GM13977 (cell line): Measurements from ENCODE around the gene POLN.
A peak's percentile ranks its signal among the peaks of the same experiment; 100 is the strongest.
"Not testable (repeated sequence)": the region's sequence is repeated elsewhere in the genome, so short reads cannot be mapped to it uniquely, and the experiment has no call there.

Experiments
- DNase-seq: peaks from one replicate; pipeline ENCODE4 v3.0.0; 2012; ENCODE audit warnings: low spot score
- in situ Hi-C: fragments of 300-500 bp; cut with MboI; formaldehyde crosslinking; loops from one replicate; pipeline ENCODE4 v1.12.0; 2022; ENCODE audit warnings: low sequenced_read_pairs, low pct_unique_long_range_greater_than_20kb, mixed read lengths, inconsistent platforms; ENCODE audit not compliant: unreplicated experiment
- TF ChIP-seq, protein P1 (sequence below): IDR thresholded peaks from 2 replicates; pipeline ENCODE4 v1.5.1; 2012; ENCODE audit warnings: mild to moderate bottlenecking, control low read depth; ENCODE audit not compliant: insufficient read depth; ENCODE audit errors: extremely low read depth, missing control alignments

Gene POLN

DNA sequence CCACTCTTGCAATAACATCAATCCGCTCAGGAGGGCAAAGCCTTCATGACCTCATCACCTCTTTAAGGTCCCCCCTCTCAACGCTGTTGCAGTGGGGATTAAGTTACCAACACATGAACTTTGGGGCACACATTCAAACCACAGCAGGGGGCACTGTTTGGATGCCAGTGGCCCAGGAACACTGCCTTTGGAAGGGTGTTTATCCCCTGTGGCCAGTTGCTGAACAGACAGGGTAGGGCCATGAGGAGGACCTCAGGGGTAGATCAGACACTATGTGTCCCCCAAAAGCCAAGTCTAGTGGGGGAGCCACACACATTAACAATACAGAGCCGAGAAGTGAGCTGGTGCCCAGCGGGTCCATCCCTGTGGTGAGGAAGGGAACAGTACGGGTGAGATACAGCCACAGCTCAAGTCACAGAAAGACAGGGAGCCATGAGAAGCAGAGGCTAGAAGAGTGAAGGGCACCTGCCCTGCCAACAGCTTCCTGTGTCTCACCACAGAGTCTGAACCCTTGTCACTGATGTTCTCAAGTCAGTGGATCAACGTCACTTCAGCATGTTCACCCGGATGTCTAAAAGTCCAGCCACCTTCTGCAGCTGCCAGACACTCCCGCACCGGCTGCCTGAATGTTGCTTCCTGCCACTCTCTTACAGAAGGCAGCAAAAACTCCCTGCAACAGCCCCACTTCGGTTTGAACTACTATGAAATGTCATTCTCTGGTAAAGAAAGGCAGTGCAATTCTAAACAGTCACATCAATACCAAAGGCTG, 39.8 kb upstream of the POLN start:
- in situ Hi-C loops: no loop called here
- DNase-seq: peak; percentile 75
- TF ChIP-seq, protein P1, sequence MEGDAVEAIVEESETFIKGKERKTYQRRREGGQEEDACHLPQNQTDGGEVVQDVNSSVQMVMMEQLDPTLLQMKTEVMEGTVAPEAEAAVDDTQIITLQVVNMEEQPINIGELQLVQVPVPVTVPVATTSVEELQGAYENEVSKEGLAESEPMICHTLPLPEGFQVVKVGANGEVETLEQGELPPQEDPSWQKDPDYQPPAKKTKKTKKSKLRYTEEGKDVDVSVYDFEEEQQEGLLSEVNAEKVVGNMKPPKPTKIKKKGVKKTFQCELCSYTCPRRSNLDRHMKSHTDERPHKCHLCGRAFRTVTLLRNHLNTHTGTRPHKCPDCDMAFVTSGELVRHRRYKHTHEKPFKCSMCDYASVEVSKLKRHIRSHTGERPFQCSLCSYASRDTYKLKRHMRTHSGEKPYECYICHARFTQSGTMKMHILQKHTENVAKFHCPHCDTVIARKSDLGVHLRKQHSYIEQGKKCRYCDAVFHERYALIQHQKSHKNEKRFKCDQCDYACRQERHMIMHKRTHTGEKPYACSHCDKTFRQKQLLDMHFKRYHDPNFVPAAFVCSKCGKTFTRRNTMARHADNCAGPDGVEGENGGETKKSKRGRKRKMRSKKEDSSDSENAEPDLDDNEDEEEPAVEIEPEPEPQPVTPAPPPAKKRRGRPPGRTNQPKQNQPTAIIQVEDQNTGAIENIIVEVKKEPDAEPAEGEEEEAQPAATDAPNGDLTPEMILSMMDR: peak; percentile 20

- DNase-seq: no peak
- in situ Hi-C loops: no loop called here
- TF ChIP-seq, protein P1: no peak
Measured at GRCh38 chr4:2280531-2281300, 38.8 kb upstream of the POLN start.

DNA sequence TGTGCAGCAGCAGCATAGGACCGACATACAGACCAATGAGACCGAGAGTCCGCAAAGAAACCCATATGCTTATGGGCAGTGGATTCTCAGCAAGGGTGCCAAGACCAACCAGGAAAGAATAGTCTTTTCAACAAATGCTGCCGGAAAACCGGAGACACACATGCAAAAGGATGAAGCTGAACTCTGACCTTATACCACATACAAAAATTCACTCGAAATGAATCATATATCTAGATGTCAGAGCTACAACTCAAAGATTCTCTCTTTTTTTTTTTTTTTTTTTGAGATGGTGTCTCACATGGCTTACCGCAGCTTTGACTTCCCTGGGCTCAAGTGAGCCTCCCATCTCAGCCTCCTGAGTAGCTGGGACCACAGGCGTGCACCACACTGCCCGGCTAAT, 36.0 kb upstream of the POLN start:
- no peak for DNase-seq
- in situ Hi-C loops: no loop called here
- TF ChIP-seq, protein P1: no peak

DNA sequence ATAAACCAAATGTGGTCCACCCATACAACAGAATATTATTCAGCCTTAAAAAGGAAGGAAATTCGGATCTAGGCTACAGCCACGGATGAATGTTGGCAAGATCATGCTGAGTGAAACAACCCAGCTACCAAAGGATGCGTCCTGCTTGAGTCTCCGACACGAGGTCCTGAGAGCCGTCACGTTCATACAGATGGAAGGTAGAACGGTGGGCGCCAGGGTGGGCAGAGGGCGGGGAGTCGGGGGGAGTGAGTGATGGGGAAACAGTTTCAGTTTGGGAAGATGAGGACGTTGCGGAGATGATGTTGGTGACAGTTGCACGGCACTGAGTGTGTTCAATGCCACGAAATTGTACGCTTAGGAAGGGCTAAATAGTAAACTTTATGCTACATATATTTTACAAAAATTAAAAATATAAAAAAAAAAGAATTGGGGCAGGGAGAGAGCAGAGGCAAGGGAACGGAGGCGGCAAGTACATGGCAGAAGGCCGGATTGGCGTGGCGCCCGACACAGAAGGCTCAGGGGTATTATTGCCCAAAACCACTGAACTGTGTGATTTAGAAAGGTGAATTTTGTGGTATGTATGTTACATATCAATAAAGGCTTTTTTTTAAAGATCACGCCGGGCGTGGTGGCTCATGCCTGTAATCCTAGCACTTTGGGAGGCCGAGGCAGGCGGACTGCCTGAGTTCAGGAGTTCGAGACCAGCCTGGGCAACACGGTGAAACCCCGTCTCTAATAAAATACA, 34.8 kb upstream of the POLN start:
- in situ Hi-C loops: no loop called here
- DNase-seq: no peak
- TF ChIP-seq, protein P1: no peak

DNA sequence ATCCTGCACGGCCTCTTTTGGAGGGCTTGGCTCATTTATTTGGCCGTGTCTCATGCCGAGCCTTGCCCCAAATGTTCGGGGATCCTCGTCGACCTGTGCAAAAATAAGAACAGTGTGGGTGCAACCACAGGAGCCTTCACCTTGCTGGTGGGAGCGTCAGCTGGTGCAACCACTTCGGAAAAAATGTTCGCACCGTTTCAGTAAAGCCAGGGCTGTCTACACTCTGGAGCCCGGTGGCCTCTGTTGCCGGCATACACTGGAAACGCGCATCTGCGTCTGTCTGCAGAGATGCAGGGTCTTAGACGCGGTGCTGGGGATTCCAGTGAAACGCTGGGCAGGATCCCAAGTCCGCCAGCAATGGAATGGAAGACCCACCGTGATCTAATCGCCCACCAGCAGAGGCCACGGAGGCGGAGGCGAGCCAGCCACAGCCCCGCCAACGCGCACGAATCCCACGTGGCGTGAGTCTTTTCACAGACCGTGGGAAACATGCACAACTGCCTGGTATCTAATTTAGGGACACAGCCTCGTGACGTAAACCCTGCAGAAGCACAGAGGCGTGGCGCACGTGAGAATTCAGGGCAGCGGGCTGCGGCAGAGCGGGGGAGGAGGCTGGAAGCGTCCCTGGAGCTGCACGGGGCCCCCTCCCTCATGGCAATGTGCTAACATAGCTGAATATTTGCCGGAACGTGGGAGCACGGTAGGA, 33.8 kb upstream of the POLN start:
- DNase-seq: no peak
- TF ChIP-seq, protein P1: no peak
- in situ Hi-C loops: no loop called here

DNA sequence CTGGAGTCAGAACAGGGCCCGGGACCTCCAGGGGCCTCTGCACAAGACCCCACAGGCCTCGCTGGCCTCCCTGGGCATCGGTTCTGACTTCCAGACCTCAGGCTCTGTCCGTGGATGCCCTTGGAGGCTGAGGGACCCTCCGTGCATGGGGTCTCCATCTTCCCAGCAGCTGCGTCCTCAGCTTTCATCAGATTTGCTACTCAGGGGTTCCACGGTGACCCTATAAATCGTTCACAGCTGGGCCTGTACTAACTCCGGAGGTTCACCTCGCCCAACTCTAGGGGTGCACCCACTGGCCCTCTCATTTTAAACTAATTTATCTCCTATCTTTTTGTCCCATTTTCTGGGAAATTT, 33.1 kb upstream of the POLN start:
- in situ Hi-C loops: not testable (repeated sequence)

More for the DNA sequence above, 33.1 kb upstream of the POLN start:
- not testable (repeated sequence) for DNase-seq
